ENCODE results near the gene AURKAIP1. TPM values are rescaled to one million over a fixed set of nuclear protein-coding genes. Genes with fewer than 3 reads are reported as not detected.

Gene AURKAIP1
- total RNA-seq, 1 experiment from 2014 or later, result 180 TPM

DNA sequence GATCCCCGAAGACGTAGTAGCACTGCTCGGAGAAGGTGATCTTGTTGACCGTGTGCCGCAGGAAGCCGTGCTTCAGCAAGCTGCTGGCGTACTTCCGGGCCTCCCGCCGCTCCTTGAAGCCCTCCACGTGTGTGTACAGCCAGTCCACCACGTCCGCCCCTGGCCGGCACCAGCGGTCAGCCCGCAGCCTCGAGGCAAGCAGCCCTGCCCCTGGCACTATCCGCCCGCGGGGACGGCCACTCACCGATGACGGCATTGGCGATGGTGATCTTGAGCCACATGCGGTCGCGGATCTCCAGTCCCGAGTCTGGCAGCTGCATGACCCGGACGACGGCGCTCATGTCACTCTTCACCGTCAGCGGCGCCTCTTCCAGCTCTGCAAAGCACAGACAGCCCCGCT is 36.7 kb downstream of the AURKAIP1 start:
- no peaks in the 10 kb centered on the region for H3K27me3 ChIP-seq (replicated peaks)

DNA sequence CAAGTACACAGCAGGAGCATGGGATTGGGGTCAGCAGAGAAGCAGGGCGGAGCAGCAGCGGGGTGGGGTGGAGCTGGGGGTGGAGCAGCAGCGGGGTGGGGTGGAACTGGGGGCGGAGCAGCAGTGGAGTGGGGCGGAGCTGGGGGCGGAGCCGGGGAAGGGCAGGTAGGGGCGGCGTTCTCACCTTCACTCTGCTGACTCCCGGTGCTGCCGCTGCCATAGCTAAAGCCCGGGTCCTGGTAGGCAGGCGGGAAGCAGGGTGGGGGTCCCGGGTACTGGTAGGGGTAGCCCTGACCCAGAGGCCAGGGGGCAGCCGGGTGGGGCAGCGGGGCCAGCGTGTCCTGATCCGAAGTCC is 37.2 kb downstream of the AURKAIP1 start:
- H3K36me3 ChIP-seq, result peaks cover 72% of the 10 kb centered on the region
- H3K27me3 ChIP-seq (replicated peaks), result no peaks in the 10 kb centered on the region
- no peaks in the 10 kb centered on the region for H3K4me1 ChIP-seq (replicated peaks)
- H3K9me3 ChIP-seq (replicated peaks), result no peaks in the 10 kb centered on the region
- no peak for DNase-seq (ENCODE audit: low read depth in 1 of 2, low spot score in 2 of 2)
- H3K27ac ChIP-seq, result no peak overlapping the region
- no peak overlapping the region for H3K4me3 ChIP-seq

More for the DNA sequence above, 36.7 kb downstream of the AURKAIP1 start:
- peaks cover under 1% of the 10 kb centered on the region for H3K4me1 ChIP-seq (replicated peaks)
- H3K4me3 ChIP-seq, result no peak overlapping the region
- peaks cover 72% of the 10 kb centered on the region for H3K36me3 ChIP-seq
- no peak for DNase-seq (ENCODE audit: low read depth in 1 of 2, low spot score in 2 of 2)
- H3K9me3 ChIP-seq (replicated peaks), result no peaks in the 10 kb centered on the region
- H3K27ac ChIP-seq, result no peak overlapping the region

DNA sequence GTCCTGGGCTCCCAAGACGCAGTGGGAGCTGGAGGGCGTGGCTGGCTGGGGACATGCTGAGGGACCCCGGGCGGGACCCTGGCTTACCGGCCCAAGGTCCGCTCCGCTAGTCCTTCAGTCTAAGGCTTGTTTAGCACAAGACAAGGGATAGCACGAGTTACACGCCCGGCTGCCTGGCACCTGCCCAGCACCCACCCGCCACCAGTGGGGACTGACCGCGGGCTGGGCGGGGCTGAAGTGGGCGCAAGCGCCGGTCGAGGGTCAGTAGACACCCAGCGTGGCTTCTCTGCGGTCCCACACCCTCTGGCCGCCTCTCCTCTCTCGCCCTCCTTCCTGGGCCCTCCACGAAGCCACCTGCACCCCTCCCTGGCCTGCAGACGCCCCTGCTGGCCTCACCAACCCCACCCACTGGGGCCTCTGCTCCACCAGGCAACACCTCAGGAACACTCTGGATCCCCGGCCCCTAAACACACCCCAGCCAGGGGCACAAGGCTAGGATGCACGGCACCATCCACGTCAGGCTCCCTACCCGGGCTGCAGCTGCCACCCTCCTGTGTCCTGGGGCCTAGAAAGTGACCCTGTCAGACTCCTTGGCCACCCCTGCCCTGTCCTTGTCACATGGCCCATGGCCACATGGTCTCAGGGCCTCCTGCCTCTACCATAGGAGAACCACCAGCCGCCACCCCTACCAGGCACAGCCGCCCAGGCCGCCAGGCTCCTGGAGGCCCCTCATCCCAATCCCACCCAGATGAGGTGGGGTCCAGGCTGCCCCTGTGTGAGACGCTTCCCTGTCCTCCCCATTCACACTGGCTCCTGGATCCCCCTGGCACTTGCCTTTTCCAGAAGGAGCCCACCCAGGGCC is 37.8 kb downstream of the AURKAIP1 start:
- no peak for DNase-seq (ENCODE audit: low read depth in 1 of 2, low spot score in 2 of 2)
- Histone ChIP-seq H3K27me3 (replicated peaks) (no peaks in the 10 kb centered on the region), H3K36me3 (peaks cover 69% of the 10 kb centered on the region), H3K4me1 (replicated peaks) (no peaks in the 10 kb centered on the region), H3K4me3 (no peak overlapping the region), H3K27ac (no peak overlapping the region), H3K9me3 (replicated peaks) (no peaks in the 10 kb centered on the region)

DNA sequence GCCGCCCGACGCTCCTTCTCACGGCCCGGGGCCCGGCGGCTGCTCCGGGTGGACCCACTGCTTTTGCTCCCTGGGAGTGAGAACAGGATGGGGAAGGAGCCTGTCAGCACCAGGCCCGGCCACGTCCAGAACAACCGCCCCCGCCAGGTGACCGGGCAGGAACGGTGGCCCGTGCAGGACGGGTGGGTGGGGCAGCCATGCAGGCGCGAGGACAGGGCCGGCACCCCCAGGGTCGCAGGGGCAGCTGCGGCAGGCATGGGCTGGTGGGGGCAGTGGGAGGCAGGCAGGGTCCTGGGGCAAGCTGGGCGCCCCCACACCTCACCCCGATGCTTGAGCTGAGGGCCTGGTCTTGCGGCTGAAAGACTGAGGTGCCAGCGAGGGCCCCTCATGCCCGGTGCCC is 38.6 kb downstream of the AURKAIP1 start:
- Histone ChIP-seq H3K4me3 (no peak overlapping the region), H3K27me3 (replicated peaks) (no peaks in the 10 kb centered on the region), H3K27ac (no peak overlapping the region), H3K9me3 (replicated peaks) (no peaks in the 10 kb centered on the region), H3K4me1 (replicated peaks) (peaks cover 2% of the 10 kb centered on the region), H3K36me3 (peaks cover 62% of the 10 kb centered on the region)
- no peak for DNase-seq (ENCODE audit: low read depth in 1 of 2, low spot score in 2 of 2)

DNA sequence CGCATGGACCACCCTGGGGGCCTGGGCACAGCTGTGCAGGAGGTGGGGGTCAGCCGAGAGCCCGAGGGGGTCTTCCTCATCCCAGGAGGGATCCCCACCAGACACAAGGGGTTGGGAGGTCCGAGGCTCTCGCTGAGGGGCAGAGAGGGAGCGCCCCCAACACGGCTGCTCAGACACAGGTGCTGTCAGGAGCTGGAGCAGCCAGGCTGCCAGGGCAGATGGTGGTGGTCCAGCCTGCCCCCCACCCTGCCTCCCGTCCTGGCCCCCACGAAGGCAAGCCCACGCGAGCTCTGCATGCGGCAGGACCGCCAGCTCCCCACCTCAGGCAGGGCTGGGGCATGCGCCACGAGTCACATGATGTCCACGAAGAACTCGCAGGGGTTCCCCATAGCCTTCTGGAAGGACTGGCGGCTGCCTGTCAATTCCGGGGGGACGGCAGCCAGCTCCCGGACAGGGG is 39.2 kb downstream of the AURKAIP1 start:
- H3K9me3 ChIP-seq (replicated peaks), result no peaks in the 10 kb centered on the region
- peaks cover 8% of the 10 kb centered on the region for H3K4me1 ChIP-seq (replicated peaks)
- no peak for DNase-seq (ENCODE audit: low read depth in 1 of 2, low spot score in 2 of 2)
- H3K4me3 ChIP-seq, result no peak overlapping the region
- no peak overlapping the region for H3K27ac ChIP-seq
- peaks cover 56% of the 10 kb centered on the region for H3K36me3 ChIP-seq
- no peaks in the 10 kb centered on the region for H3K27me3 ChIP-seq (replicated peaks)

DNA sequence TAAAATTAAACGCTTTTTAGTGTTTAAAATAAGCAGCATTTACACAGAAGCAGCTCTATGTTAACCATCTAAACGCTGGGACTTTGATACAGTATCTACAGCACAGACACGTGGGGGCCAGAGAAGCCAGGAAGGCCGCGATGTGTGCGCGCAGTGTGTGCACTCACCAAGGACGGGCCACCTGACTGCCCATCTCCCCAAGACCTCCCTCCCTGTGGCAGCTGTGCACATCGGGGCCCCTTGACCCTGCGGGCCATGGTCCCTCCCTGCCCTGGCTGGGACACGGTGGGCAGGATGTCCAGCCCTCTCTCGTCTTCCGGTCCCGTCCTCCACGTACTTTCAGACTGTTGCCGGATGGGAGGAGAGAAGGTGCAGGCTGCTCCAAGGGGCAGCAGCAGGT is 39.7 kb downstream of the AURKAIP1 start:
- Histone ChIP-seq H3K27me3 (replicated peaks) (no peaks in the 10 kb centered on the region), H3K4me3 (no peak overlapping the region), H3K36me3 (peaks cover 50% of the 10 kb centered on the region), H3K9me3 (replicated peaks) (no peaks in the 10 kb centered on the region; the same call in 1 of the 2 replicates), H3K27ac (no peak overlapping the region), H3K4me1 (replicated peaks) (peaks cover 12% of the 10 kb centered on the region)
- no peak for DNase-seq (ENCODE audit: low read depth in 1 of 2, low spot score in 2 of 2)

DNA sequence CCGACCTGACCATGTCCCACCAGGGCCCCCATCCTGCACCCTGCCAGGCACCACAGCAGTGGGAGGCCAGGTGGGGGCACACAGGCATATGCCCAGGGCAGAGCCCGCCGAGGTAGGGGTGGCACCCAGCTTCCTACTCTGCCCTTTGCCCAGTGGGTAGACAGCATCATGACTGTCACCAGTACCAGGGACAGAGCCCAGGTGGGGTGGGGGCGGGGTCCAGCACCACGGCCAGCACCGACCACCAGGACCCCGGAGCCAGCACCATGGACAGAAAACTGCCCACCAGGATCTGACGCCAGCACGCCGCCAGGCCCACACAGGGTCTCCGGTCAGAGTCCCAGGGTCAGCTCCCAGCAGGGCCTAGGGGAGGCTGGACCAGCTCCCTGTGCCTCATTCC is 40.2 kb downstream of the AURKAIP1 start:
- DNase-seq (ENCODE audit: low read depth in 1 of 2, low spot score in 2 of 2), result no peak
- Histone ChIP-seq H3K27me3 (replicated peaks) (no peaks in the 10 kb centered on the region), H3K9me3 (replicated peaks) (peaks cover 3% of the 10 kb centered on the region), H3K4me3 (no peak overlapping the region), H3K4me1 (replicated peaks) (peaks cover 12% of the 10 kb centered on the region), H3K36me3 (peaks cover 47% of the 10 kb centered on the region), H3K27ac (no peak overlapping the region)

DNA sequence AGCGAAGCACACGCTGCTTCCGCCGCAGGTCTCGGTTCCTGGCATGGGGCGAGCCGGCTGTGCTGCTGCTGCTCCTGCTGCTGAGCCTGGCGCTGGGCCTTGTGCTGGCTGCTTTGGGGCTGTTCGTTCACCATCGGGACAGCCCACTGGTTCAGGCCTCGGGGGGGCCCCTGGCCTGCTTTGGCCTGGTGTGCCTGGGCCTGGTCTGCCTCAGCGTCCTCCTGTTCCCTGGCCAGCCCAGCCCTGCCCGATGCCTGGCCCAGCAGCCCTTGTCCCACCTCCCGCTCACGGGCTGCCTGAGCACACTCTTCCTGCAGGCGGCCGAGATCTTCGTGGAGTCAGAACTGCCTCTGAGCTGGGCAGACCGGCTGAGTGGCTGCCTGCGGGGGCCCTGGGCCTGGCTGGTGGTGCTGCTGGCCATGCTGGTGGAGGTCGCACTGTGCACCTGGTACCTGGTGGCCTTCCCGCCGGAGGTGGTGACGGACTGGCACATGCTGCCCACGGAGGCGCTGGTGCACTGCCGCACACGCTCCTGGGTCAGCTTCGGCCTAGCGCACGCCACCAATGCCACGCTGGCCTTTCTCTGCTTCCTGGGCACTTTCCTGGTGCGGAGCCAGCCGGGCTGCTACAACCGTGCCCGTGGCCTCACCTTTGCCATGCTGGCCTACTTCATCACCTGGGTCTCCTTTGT is 41.3 kb downstream of the AURKAIP1 start:
- Histone ChIP-seq H3K27ac (no peak overlapping the region), H3K27me3 (replicated peaks) (no peaks in the 10 kb centered on the region), H3K4me3 (no peak overlapping the region), H3K4me1 (replicated peaks) (peaks cover 12% of the 10 kb centered on the region), H3K36me3 (peaks cover 46% of the 10 kb centered on the region), H3K9me3 (replicated peaks) (peaks cover 3% of the 10 kb centered on the region)
- DNase-seq (ENCODE audit: low read depth in 1 of 2, low spot score in 2 of 2), result no peak

DNA sequence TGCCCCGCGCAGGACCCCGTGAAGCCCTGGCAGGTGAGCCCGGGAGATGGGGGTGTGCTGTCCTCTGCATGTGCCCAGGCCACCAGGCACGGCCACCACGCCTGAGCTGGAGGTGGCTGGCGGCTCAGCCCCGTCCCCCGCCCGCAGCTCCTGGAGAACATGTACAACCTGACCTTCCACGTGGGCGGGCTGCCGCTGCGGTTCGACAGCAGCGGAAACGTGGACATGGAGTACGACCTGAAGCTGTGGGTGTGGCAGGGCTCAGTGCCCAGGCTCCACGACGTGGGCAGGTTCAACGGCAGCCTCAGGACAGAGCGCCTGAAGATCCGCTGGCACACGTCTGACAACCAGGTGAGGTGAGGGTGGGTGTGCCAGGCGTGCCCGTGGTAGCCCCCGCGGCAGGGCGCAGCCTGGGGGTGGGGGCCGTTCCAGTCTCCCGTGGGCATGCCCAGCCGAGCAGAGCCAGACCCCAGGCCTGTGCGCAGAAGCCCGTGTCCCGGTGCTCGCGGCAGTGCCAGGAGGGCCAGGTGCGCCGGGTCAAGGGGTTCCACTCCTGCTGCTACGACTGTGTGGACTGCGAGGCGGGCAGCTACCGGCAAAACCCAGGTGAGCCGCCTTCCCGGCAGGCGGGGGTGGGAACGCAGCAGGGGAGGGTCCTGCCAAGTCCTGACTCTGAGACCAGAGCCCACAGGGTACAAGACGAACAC is 42.1 kb downstream of the AURKAIP1 start:
- peaks cover 3% of the 10 kb centered on the region for H3K9me3 ChIP-seq (replicated peaks)
- no peak overlapping the region for H3K27ac ChIP-seq
- DNase-seq (ENCODE audit: low read depth in 1 of 2, low spot score in 2 of 2), result no peak
- no peaks in the 10 kb centered on the region for H3K27me3 ChIP-seq (replicated peaks)
- no peak overlapping the region for H3K4me3 ChIP-seq
- peaks cover 47% of the 10 kb centered on the region for H3K36me3 ChIP-seq
- peaks cover 12% of the 10 kb centered on the region for H3K4me1 ChIP-seq (replicated peaks)

DNA sequence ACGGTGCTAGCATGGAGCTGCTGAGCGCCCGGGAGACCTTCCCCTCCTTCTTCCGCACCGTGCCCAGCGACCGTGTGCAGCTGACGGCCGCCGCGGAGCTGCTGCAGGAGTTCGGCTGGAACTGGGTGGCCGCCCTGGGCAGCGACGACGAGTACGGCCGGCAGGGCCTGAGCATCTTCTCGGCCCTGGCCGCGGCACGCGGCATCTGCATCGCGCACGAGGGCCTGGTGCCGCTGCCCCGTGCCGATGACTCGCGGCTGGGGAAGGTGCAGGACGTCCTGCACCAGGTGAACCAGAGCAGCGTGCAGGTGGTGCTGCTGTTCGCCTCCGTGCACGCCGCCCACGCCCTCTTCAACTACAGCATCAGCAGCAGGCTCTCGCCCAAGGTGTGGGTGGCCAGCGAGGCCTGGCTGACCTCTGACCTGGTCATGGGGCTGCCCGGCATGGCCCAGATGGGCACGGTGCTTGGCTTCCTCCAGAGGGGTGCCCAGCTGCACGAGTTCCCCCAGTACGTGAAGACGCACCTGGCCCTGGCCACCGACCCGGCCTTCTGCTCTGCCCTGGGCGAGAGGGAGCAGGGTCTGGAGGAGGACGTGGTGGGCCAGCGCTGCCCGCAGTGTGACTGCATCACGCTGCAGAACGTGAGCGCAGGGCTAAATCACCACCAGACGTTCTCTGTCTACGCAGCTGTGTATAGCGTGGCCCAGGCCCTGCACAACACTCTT is 42.8 kb downstream of the AURKAIP1 start:
- no peaks in the 10 kb centered on the region for H3K27me3 ChIP-seq (replicated peaks)
- H3K4me1 ChIP-seq (replicated peaks), result peaks cover 12% of the 10 kb centered on the region
- peaks cover 3% of the 10 kb centered on the region for H3K9me3 ChIP-seq (replicated peaks)
- no peak for DNase-seq (ENCODE audit: low read depth in 1 of 2, low spot score in 2 of 2)
- no peak overlapping the region for H3K27ac ChIP-seq
- H3K4me3 ChIP-seq, result no peak overlapping the region
- peaks cover 48% of the 10 kb centered on the region for H3K36me3 ChIP-seq

DNA sequence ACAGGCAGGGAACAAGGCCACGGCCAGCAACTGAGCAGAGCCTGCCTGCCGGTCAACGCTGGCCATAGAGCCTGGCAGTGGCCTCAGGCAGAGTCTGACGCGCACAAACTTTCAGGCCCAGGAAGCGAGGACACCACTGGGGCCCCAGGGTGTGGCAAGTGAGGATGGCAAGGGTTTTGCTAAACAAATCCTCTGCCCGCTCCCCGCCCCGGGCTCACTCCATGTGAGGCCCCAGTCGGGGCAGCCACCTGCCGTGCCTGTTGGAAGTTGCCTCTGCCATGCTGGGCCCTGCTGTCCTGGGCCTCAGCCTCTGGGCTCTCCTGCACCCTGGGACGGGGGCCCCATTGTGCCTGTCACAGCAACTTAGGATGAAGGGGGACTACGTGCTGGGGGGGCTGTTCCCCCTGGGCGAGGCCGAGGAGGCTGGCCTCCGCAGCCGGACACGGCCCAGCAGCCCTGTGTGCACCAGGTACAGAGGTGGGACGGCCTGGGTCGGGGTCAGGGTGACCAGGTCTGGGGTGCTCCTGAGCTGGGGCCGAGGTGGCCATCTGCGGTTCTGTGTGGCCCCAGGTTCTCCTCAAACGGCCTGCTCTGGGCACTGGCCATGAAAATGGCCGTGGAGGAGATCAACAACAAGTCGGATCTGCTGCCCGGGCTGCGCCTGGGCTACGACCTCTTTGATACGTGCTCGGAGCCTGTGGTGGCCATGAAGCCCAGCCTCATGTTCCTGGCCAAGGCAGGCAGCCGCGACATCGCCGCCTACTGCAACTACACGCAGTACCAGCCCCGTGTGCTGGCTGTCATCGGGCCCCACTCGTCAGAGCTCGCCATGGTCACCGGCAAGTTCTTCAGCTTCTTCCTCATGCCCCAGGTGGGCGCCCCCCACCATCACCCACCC is 43.7 kb downstream of the AURKAIP1 start, which contains the start of gene TAS1R3:
Gene TAS1R3 (plus strand): TSS at position 213 of the 898 bp plus-strand sequence. CDS start 66 bp downstream, at position 279.
- H3K27ac ChIP-seq, result no peak within 1 kb of the TSS
- no peak within 1 kb of the TSS for H3K4me3 ChIP-seq

DNA sequence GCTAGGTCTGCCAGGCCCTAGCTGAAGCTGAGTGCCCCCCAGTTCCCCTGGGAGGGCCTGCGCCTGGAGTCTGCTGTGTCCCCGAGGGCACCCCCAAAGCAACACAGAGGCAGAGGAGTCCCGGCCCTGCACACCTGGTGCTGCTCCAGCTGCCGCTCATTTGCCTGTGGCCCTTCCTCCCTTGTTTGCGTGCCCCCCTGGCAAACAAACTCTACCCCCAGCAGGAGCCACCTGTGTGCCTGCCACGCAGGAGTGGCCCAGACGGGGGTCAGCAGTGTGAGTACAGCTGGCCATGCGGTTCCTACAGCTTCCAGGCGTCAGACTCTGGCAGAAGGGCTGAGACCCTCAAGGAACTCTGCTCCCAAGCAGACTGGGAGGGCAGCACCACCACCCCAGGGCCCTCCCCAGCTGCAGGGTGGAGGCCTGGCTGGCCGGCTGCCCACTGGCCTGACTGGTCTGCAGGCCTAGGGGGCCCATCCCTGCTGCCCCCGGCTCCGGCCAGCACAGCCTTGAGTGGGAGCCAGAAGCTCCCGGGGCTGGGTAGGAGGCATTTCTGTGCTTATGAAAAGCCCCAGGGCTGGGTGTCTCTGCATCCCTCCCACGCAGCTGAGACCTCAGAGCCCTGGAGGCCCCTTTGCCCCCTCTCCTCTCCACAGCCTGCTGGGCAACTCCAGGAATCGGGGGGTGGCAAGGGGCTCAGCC is 44.5 kb downstream of the AURKAIP1 start:
- DNase-seq (ENCODE audit: low read depth in 1 of 2, low spot score in 2 of 2), result no peak
- Histone ChIP-seq H3K27me3 (replicated peaks) (no peaks in the 10 kb centered on the region), H3K9me3 (replicated peaks) (peaks cover 3% of the 10 kb centered on the region), H3K36me3 (peaks cover 46% of the 10 kb centered on the region), H3K27ac (no peak overlapping the region), H3K4me1 (replicated peaks) (peaks cover 17% of the 10 kb centered on the region), H3K4me3 (no peak overlapping the region)

More for the DNA sequence above, 43.7 kb downstream of the AURKAIP1 start, which contains the start of gene TAS1R3:
- no peaks in the 10 kb centered on the region for H3K27me3 ChIP-seq (replicated peaks)
- H3K36me3 ChIP-seq, result peaks cover 46% of the 10 kb centered on the region
- peaks cover 12% of the 10 kb centered on the region for H3K4me1 ChIP-seq (replicated peaks)
- DNase-seq (ENCODE audit: low read depth in 1 of 2, low spot score in 2 of 2), result no peak
- H3K9me3 ChIP-seq (replicated peaks), result peaks cover 3% of the 10 kb centered on the region

Measured in SJSA1 (cell line).